Measurements from ENCODE around the gene TRAP1.
"Not testable (repeated sequence)": the region's sequence is repeated elsewhere in the genome, so short reads cannot be mapped to it uniquely, and the experiment has no call there.

TRAP1 gene

DNA sequence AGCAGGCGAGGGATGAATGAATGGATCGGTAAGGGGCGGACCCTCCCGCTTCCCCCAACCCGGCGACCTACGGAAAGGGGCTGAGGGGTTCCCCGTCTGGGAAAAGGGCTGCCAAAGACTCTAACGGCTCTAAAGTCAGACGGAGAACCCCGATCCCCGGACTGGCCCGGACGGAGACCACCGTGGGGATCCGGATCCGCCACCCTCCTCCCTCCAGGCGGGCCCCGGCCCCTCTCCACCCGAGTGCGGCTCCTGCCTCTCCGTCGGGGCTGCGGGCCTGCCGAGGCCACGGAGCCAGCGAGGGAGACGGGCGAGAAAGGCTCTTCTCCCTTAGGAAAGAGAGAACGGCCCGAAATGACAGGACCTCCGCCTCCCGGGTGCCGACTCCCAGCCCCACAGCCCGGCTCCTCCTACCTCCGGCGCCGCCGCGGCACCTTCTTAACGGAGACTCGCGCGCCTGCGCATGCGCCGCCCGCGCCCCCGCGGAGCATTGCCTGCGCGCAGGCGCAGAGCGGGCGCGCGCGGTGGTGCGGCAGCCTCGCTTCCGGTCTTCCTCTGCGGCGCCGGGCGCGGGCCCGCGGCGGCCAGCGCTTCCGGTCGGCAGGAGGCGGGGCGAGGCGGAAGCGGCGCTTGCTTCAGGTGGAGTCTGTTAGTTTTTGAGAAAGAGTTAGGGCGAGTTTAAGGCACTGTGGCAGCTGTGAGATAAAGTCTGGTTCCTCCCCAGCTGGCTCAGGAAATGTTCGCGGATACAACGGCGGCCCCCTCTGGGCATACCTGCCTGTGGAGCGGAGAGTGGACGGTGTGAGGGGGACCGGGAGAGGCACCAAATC lies 106.0 kb downstream of the TRAP1 start, which contains the start of gene SLX4:
Gene SLX4 (minus strand): TSS at position 461 of the 830 bp plus-strand sequence. CDS start 2,642 bp downstream, outside the sequence.
- H3K9me3 ChIP-seq (ENCODE audit: low read length): no peaks in the 10 kb centered on the region
- H3K36me3 ChIP-seq (ENCODE audit: insufficient read depth, low read length): peaks cover 9% of the 10 kb centered on the region

DNA sequence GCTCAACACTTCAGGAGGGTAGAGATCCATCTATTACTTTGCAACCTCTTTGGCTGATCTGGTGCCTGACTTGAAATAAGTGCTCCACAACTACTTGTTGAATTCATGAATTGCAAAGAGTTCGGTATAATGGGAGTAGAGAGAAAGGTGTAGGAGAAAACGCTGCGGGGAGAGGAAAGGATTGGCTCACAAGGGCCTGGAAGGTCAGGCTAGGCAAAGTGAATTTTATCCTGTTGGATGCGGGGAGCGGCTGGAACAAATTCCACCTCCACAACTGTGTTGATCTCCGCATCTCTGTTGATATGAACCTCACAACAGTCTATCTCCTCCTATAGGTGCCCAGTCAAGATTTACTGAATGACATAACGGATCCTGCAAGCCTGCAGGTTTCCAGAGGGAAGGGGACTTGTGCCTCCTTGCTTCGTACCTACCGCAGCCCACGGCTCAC lies 106.6 kb downstream of the TRAP1 start:
- peak overlapping the region; percentile 93 for H2AFZ ChIP-seq (ENCODE audit: low read depth, low read length)

More for the DNA sequence above, 106.0 kb downstream of the TRAP1 start, which contains the start of gene SLX4:
- Histone ChIP-seq H3K4me3 (ENCODE audit: low read length) (peak within 1 kb of the TSS; percentile 80), H2AFZ (ENCODE audit: low read depth, low read length) (peak within 1 kb of the TSS; percentile 93), H3K4me1 (ENCODE audit: insufficient read depth, low read length) (peaks cover 9% of the 10 kb centered on the region), H3K27me3 (ENCODE audit: insufficient read depth, low read length) (no peaks in the 10 kb centered on the region)

DNA sequence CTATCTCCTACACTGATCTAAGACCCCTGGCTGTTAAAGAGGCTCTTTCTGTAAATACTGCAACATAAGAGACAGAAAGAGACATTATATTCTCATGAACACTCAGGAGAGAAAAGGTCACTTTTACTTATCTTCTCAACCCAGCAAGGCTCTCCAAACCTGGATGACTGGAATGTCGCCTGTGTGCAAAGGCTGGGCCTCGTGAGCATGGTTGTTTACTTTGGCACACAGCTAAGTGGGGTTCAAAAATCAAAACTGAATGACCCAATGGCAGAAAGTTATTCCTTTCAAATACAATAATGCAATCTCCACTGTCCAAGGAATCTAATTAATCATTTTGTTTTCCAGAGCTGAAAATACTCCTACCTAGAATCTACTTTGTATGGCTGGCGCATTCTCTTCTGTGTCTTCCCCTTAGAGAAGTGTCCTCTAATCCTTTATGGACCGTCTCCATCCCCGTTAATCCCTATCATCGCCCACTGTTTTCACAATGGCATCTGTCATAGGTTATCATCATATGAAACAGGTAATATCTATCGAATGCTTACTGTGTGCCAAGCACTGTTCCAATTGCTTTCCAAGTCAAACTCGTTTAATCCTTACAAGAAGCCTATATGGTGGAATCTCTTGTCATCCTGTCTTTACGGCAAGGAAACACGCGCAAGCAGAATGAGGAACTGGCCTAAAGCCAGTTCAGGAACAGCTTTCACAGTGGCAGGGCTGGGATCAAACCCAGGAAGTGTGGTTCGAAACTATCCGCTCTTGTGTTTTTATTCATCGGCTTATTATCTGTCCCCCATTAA lies 107.2 kb downstream of the TRAP1 start:
- Histone ChIP-seq H3K4me3 (ENCODE audit: low read length) (peak overlapping the region; percentile 80), H2AFZ (ENCODE audit: low read depth, low read length) (no peak overlapping the region), H3K36me3 (ENCODE audit: insufficient read depth, low read length) (peaks cover 9% of the 10 kb centered on the region)

More for the DNA sequence above, 106.6 kb downstream of the TRAP1 start:
- Histone ChIP-seq H3K27me3 (ENCODE audit: insufficient read depth, low read length) (no peaks in the 10 kb centered on the region), H3K36me3 (ENCODE audit: insufficient read depth, low read length) (peaks cover 9% of the 10 kb centered on the region), H3K4me1 (ENCODE audit: insufficient read depth, low read length) (peaks cover 9% of the 10 kb centered on the region), H3K9me3 (ENCODE audit: low read length) (no peaks in the 10 kb centered on the region), H3K4me3 (ENCODE audit: low read length) (peak overlapping the region; percentile 80)

DNA sequence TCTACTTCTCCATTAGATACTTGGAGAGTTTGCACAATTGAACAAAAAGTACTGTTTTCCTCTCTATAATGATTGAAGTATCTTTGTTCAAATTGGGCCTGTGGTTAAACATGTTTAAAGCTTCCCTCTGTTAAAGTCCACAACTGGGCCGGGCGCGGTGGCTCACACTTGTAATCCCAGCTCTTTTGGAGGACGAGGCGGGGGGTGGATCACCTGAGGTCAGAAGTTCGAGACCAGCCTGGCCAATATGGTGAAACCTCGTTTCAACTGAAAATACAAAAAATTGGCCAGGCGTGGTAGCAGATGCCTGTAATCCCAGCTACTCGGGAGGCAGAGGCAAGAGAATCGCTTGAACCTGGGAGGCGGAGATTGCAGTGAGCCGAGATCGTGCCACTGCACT lies 108.3 kb downstream of the TRAP1 start:
- H3K36me3 ChIP-seq (ENCODE audit: insufficient read depth, low read length); H3K27me3 ChIP-seq (ENCODE audit: insufficient read depth, low read length); H3K4me1 ChIP-seq (ENCODE audit: insufficient read depth, low read length); H2AFZ ChIP-seq (ENCODE audit: low read depth, low read length); H3K4me3 ChIP-seq (ENCODE audit: low read length); H3K9me3 ChIP-seq (ENCODE audit: low read length): not testable (repeated sequence)

More for the DNA sequence above, 107.2 kb downstream of the TRAP1 start:
- H3K9me3 ChIP-seq (ENCODE audit: low read length): no peaks in the 10 kb centered on the region
- H3K27me3 ChIP-seq (ENCODE audit: insufficient read depth, low read length): no peaks in the 10 kb centered on the region
- peaks cover 9% of the 10 kb centered on the region for H3K4me1 ChIP-seq (ENCODE audit: insufficient read depth, low read length)

DNA sequence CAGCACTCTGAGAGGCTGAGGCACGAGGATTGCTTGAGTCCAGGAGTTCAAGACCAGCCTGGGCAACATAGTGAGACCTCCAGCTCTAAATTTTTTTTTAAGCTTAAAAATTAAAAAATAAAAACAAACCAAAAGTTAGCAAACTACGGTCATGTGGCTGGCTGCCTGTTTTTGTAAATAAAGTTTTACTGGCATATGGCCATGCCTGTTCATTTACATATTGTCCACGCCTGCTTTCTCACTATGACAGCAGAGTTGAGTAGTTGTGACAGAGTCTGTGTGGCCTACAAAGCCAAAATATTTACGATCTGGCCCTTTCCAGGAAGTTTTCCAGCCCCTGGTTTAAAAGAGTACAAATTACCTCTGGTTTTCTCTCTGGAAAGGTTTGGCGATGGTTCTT lies 109.3 kb downstream of the TRAP1 start:
- no peaks in the 10 kb centered on the region for H3K9me3 ChIP-seq (ENCODE audit: low read length)
- H2AFZ ChIP-seq (ENCODE audit: low read depth, low read length): no peak overlapping the region
- H3K4me1 ChIP-seq (ENCODE audit: insufficient read depth, low read length): peaks cover 9% of the 10 kb centered on the region
- H3K4me3 ChIP-seq (ENCODE audit: low read length): no peak overlapping the region
- no peaks in the 10 kb centered on the region for H3K27me3 ChIP-seq (ENCODE audit: insufficient read depth, low read length)
- peaks cover 16% of the 10 kb centered on the region for H3K36me3 ChIP-seq (ENCODE audit: insufficient read depth, low read length)
